GM21528 (cell line): ENCODE data around the gene AAK1.
"Not testable (repeated sequence)": the region's sequence is repeated elsewhere in the genome, so short reads cannot be mapped to it uniquely, and the experiment has no call there.

Experiments
- ATAC-seq: cut with Tn5 transposase; IDR thresholded peaks from one replicate; pipeline ENCODE4 v1.9.1; 2021; ENCODE audit warnings: mild to moderate bottlenecking, moderate library complexity; ENCODE audit not compliant: unreplicated experiment, low FRiP score

AAK1 gene

GRCh38 chr2:69643602-69644505 is at the start of gene AAK1:
AAK1 (minus strand) TSS chr2:69643739; CDS start chr2:69643040, 699 bp downstream.
- peak; percentile 39 for ATAC-seq

DNA sequence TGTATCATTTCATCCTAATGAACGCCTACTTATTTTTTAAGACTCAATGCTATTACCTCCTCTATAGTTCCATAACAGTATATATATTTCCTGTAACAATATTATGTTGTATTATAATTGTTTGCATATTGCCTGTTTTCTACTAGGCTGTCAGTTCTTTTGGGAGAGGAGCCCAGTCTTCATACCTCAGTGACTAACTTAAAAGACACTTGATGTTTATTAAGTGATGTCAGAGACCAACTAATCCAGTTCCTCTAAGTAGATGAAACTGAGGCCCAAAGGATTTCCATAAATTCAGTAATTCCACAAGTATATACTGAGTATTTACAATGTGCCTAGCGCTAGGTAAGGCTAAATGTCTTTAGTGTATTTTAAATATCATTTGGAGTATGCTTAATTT is 48.9 kb upstream of the AAK1 start:
- no peak for ATAC-seq

GRCh38 chr2:69689969-69690368 is 46.4 kb upstream of the AAK1 start:
- no peak for ATAC-seq

DNA sequence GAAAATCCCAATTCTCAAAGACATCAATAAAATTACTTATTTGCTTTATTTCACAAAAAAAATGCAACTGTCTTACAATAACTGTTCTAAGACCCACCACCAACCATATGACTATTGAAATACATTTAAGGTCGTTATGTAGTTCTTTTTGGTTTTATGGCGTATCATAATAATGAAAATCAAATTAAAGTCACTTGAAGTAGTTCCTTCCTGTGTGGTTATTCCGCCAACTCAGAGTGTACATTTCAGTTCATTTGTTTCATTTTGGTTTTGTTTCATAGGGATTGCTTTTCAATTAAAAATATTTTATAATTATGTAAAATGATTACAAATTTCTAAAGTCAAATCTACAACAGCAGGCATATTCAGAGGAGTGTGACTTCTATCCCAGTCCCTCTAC is 45.9 kb upstream of the AAK1 start:
- no peak for ATAC-seq

DNA sequence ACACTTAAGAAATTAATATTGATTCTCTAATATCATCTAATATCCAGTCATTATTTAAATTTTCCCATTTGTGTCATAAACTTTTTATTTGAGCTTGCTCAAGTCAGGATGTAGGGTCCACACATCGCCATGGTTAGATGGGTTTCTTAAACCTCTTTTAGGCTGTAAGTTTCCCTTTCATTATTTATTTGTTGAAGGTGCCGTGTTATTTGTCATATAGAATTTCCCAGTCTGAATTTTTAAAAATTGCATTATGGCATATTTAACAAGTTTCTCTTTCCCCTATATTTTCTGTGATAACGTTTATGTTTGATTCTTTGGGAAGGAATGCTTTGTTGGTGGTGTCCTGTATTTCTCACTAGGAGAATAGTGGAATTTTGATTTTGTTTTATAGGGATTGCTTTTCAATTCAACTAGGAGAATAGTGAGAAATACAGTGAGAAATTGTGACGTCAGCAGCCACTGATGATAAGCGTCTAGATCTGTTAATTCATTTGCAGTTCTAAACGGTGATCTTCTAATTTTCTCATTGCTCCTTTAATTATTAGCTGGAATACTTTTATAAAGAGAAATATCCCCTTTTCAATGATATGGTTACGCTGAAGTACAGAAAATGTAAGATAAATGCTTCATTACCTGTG is 44.6 kb upstream of the AAK1 start:
- no peak for ATAC-seq

GRCh38 chr2:69686813-69687212 is 43.3 kb upstream of the AAK1 start:
- no peak for ATAC-seq

DNA sequence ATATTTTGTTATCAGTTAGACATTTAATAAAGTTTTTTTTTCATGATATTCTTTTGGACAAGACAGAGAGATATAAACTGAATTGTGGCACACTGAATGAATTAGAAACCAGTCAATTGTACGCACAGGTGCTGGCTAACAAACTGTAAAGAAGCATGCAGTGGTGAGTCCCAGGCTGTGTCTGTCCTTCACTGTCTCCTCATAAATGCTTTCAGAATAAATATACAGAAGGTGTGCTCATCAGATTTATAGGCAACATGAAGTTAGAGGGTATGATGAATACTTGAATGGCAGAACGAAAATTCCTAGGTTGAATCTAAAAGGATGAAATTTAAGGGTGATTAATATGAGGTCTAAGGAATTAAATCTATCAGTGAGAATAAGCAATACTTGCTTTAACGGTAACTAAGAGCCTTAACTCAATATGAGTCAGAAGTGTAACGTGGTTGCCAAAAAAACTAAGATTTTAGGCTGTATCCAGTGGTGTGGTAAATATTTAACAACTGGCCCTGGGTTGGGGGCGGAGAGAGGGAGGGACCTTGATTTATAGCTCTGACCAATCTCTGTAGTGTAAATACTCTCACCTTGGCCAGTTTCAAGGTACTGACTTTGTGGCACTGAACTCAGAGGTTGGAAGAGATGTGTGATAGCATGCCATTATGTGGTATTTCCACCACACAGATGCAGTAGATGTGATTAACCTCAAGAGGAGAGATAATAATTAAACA is 41.9 kb upstream of the AAK1 start:
- no peak for ATAC-seq

GRCh38 chr2:69683170-69683971 is 39.8 kb upstream of the AAK1 start:
- ATAC-seq = no peak

- ATAC-seq = no peak
These were observed 39.0 kb upstream of the AAK1 start for GRCh38 chr2:69682525-69682924.

- no peak for ATAC-seq
These were observed 36.6 kb upstream of the AAK1 start for GRCh38 chr2:69680001-69680675.

DNA sequence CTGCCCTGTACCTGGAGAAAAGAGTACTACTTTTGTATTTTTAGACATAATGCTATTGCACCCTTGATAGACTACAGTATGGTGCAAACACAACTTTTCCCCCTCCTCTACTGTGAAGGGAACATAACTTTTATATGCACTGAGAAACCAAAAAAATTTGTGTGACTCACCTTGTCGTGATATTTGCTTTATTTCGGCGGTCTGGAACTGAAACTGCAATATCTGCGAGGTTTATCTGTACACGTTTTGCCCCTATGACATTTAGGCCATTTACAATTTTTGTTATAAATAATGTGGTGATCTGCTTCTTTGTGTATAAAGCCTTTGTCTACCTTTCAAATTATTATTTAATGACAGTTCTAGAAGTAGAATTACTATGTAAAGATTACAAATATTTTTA is 34.4 kb upstream of the AAK1 start:
- ATAC-seq = no peak

- ATAC-seq = no peak
These were observed 32.6 kb upstream of the AAK1 start for GRCh38 chr2:69676146-69676545.

- no peak for ATAC-seq
These were observed 30.8 kb upstream of the AAK1 start for GRCh38 chr2:69674316-69674670.

DNA sequence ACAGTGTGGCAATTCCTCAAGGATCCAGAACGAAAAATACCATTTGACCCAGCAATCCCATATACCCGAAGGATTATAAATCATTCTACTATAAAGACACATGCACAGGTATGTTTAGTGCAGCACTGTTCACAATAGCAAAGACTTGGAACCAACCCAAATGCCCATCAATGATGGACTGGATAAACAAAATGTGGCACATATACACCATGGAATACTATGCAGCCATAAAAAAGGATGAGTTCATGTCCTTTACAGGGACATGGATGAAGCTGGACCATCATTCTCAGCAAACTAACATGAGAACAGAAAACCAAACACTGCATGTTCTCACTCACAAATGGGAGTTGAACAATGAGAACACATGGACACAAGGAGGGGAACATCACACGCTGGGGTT is 29.6 kb upstream of the AAK1 start:
- ATAC-seq = not testable (repeated sequence)

GRCh38 chr2:69669666-69670065 is 26.1 kb upstream of the AAK1 start:
- ATAC-seq = no peak

DNA sequence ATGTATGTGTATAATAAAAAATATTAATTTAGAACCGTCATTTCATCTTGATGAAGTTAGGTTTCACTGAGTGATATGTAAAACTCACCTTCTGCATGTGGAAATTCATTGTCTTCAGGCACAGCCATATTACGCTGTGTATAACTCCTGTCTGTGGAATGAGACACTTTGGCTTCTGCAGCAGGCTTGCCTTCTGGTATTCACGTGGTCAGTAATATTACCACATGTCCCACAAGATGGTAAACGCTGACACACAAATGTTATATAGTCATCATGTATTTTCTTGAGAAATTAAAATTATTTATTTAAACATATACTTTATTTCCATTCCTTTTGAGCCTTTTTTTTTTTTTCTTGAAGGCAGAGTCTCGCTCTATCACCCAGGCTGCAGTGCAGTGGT is 25.1 kb upstream of the AAK1 start:
- ATAC-seq = no peak

GRCh38 chr2:69667805-69668382 is 24.4 kb upstream of the AAK1 start:
- ATAC-seq = no peak

DNA sequence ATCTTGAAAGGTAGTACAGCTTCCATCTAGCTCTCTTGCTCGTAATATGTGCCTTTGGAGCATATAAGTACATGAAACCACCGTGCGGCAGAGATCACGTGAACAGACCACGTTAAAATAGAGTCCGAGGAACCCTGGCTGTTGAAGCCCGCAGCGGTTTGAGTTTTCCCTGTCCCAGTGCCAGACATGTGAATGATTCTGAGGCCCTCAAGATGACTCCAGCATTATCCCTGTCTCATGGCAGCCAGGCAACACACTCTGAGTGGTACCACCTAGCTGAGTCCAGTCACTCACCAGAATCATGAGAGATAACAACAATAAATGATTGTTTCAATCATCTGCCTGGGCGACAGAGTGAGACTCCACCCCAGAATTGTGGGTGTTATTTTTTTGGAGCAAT is 21.6 kb upstream of the AAK1 start:
- ATAC-seq = no peak

- no peak for ATAC-seq
These were observed 20.3 kb upstream of the AAK1 start for GRCh38 chr2:69663860-69664259.

DNA sequence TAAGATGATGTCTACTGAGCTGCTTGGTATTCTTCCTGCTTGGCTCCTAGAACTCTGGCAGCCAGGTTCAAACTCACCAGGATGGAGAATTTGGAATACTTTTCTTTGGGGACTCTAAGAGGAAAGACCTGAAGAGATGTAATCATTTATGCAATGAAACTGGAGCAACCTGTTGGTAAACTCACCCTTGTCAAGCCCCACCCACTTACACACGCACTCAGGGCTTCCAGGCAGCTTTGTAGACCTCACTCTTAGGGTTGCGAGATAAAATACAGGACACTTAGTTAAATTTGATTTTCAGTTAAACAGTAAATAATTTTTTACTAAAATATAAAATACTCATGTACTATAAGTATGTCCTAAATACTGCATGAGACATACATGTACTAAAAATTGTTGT is 19.0 kb upstream of the AAK1 start:
- not testable (repeated sequence) for ATAC-seq
